Suprapubic skin (tissue), 3 donors: Measurements from ENCODE around the gene LTBP2.

ENCODE experiments used
- CTCF ChIP-seq, 2 donors: fragments of 200-600 bp in 1 of 2; fragments of 450-650 bp in 1 of 2; sonication (generic) in 1 of 2; IDR thresholded peaks; one replicate each; pipeline ENCODE4 v1.5.1; 2016 to 2019; ENCODE audit warnings: antibody characterized with exemption in 2 of 2, mild to moderate bottlenecking in 1 of 2, moderate library complexity in 1 of 2
- POLR2AphosphoS5 ChIP-seq, 3 donors: sonication (generic); formaldehyde crosslinking; IDR thresholded peaks; one replicate each; pipeline ENCODE4 v1.6.1; 2017; ENCODE audit warnings: antibody characterized with exemption in 3 of 3

GRCh38 chr14:74586681-74587362 lies 25.2 kb downstream of the LTBP2 start:
- TF ChIP-seq CTCF (IDR thresholded peaks at IDR 0.05) (no peak), POLR2AphosphoS5 (IDR thresholded peaks at IDR 0.05) (no peak)
